Stimulated activated CD4-positive, alpha-beta T cell treated with anti-CD3 and anti-CD28 coated beads, TNF-alpha, amount 100 ng/mL, for 24 hours (primary cell): ENCODE measurements around the gene CDHR2.

Source experiments
- DNase-seq, 3 experiments: peaks; one replicate each; pipeline ENCODE4 v3.0.0-alpha.2; 2020; ENCODE audit warnings: low read depth in 3 of 3

Gene CDHR2

GRCh38 chr5:176548967-176549444 lies at the start of gene CDHR2:
CDHR2 (plus strand) TSS chr5:176549342; CDS start chr5:176565353, 16,011 bp downstream.
- DNase-seq = no peak

GRCh38 chr5:176500511-176500910 lies 48.6 kb upstream of the CDHR2 start:
- no peak for DNase-seq

- DNase-seq = no peak
Measured at GRCh38 chr5:176501333-176501732, 47.8 kb upstream of the CDHR2 start.

- no peak for DNase-seq
Measured at GRCh38 chr5:176503496-176503895, 45.6 kb upstream of the CDHR2 start.

GRCh38 chr5:176507911-176508310 lies 41.2 kb upstream of the CDHR2 start:
- no peak for DNase-seq

- no peak for DNase-seq
Measured at GRCh38 chr5:176508603-176509002, 40.5 kb upstream of the CDHR2 start.

GRCh38 chr5:176513788-176514187 lies 35.4 kb upstream of the CDHR2 start:
- DNase-seq = no peak

- DNase-seq = no peak
Measured at GRCh38 chr5:176514244-176514950, 34.7 kb upstream of the CDHR2 start.

GRCh38 chr5:176515396-176515795 lies 33.7 kb upstream of the CDHR2 start:
- DNase-seq = no peak

- no peak for DNase-seq
Measured at GRCh38 chr5:176517053-176517661, 32.0 kb upstream of the CDHR2 start.

GRCh38 chr5:176519810-176520720 lies 29.1 kb upstream of the CDHR2 start:
- no peak for DNase-seq

GRCh38 chr5:176521286-176521685 lies 27.9 kb upstream of the CDHR2 start:
- no peak for DNase-seq

- no peak for DNase-seq
Measured at GRCh38 chr5:176521699-176522263, 27.4 kb upstream of the CDHR2 start.

GRCh38 chr5:176524138-176524537 lies 25.0 kb upstream of the CDHR2 start:
- DNase-seq = no peak

GRCh38 chr5:176524987-176525386 lies 24.2 kb upstream of the CDHR2 start:
- no peak for DNase-seq

GRCh38 chr5:176525677-176526076 lies 23.5 kb upstream of the CDHR2 start:
- DNase-seq = no peak

GRCh38 chr5:176526462-176526861 lies 22.7 kb upstream of the CDHR2 start:
- no peak for DNase-seq

- no peak for DNase-seq
Measured at GRCh38 chr5:176527246-176528222, 21.6 kb upstream of the CDHR2 start.

- no peak for DNase-seq
Measured at GRCh38 chr5:176528301-176528700, 20.8 kb upstream of the CDHR2 start.

GRCh38 chr5:176528761-176529115 lies 20.4 kb upstream of the CDHR2 start:
- DNase-seq = no peak
